C4-2B (cell line): ENCODE results near the gene KLRD1.
"Not testable (repeated sequence)": the region's sequence is repeated elsewhere in the genome, so short reads cannot be mapped to it uniquely, and the experiment has no call there.

ENCODE experiments used
- ZFX ChIP-seq: fragments of 450-650 bp; IDR thresholded peaks from 2 replicates; pipeline ENCODE4 v1.6.1; 2017
- TF ChIP-seq, protein P1 (sequence below): fragments of 450-650 bp; conservative IDR thresholded peaks from 2 replicates; pipeline ENCODE4 v1.5.1; 2017; ENCODE audit warnings: mild to moderate bottlenecking

DNA sequence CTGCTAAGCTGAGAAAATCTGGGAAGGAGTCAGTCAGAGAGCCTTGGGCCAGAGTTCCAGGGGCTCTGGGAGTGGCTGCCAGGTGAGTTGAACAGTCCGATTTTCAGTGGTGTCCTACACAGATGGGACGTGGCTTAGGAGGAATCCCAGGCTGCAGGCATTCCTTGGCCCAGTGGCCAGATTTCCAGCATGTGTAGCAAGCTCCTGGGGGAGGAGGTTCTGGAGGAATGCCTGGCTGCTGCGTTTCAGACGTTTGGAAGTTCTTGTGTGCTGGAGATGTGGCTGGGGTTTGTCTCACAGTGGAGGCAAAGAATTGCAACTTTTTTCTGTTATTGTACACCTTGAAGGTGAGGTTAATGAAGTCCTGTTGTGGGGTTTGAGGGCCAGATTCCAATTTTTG, 28.5 kb downstream of the KLRD1 start:
- TF ChIP-seq, protein P1, sequence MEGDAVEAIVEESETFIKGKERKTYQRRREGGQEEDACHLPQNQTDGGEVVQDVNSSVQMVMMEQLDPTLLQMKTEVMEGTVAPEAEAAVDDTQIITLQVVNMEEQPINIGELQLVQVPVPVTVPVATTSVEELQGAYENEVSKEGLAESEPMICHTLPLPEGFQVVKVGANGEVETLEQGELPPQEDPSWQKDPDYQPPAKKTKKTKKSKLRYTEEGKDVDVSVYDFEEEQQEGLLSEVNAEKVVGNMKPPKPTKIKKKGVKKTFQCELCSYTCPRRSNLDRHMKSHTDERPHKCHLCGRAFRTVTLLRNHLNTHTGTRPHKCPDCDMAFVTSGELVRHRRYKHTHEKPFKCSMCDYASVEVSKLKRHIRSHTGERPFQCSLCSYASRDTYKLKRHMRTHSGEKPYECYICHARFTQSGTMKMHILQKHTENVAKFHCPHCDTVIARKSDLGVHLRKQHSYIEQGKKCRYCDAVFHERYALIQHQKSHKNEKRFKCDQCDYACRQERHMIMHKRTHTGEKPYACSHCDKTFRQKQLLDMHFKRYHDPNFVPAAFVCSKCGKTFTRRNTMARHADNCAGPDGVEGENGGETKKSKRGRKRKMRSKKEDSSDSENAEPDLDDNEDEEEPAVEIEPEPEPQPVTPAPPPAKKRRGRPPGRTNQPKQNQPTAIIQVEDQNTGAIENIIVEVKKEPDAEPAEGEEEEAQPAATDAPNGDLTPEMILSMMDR: not testable (repeated sequence)
- not testable (repeated sequence) for TF ChIP-seq ZFX
